HUES48 (cell line): ENCODE measurements around the gene CTDSP2.
"Not testable (repeated sequence)": the region's sequence is repeated elsewhere in the genome, so short reads cannot be mapped to it uniquely, and the experiment has no call there.

Experiments used
- H3K27ac ChIP-seq: one replicate; pipeline ENCODE4 v1.7.0; 2013; ENCODE audit warnings: low read depth, low read length, inconsistent platforms
- H3K27me3 ChIP-seq: 2 replicates; pipeline ENCODE4 v1.6.1; 2013; ENCODE audit warnings: mild to moderate bottlenecking, low read length; ENCODE audit not compliant: control insufficient read depth, insufficient read depth
- H3K36me3 ChIP-seq: 2 replicates; pipeline ENCODE4 v1.6.1; 2013; ENCODE audit warnings: low read length; ENCODE audit not compliant: control insufficient read depth, insufficient read depth
- H3K4me1 ChIP-seq: 2 replicates; pipeline ENCODE4 v1.6.1; 2013; ENCODE audit warnings: mild to moderate bottlenecking, low read length; ENCODE audit not compliant: control insufficient read depth, insufficient read depth
- H3K4me3 ChIP-seq: 2 replicates; pipeline ENCODE4 v1.5.1; 2013; ENCODE audit warnings: mild to moderate bottlenecking, low read depth, low read length
- H3K9ac ChIP-seq: 2 replicates; pipeline ENCODE4 v1.6.1; 2013; ENCODE audit warnings: mild to moderate bottlenecking, low read depth, low read length, moderate library complexity
- H3K9me3 ChIP-seq: 2 replicates; pipeline ENCODE4 v1.6.1; 2013; ENCODE audit warnings: low read length; ENCODE audit not compliant: control insufficient read depth, insufficient read depth

CTDSP2 gene

DNA sequence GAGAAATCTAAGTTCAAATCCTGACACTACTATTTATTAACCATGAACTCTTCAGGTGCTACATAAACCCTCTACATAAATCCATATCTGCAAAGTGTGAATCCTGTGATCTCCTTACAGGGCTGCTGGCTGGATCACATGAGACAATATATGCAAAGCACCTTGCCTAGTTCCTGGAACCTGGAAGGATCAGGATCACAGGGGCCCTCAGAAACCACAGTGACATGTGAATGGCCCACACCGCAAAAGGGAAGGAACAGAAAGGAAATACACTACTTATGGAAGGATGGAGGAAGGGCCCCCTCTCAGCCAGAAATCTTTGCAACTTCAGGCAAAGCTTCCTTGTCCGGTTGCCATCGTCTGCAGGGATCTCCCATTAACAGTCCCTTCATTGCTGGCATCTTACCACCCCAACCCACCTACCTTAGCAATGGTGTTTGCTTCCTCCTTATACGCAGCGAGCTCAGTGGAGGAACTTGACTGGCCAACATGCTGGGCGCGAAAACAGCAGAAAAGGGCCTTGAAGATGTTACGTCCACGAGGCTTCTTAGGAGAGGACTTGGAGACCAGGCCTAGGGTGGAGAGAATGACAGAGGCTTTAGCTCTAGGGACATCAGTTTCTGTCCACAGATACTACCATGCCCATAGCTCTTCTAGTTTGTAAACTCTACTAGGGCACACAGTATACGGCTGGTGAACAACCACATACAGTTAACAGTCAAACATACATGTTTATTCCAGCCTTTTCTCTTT is 17.3 kb downstream of the CTDSP2 start:
- Histone ChIP-seq H3K9me3 (no peaks in the 10 kb centered on the region), H3K9ac (no peak overlapping the region), H3K36me3 (peaks cover 57% of the 10 kb centered on the region), H3K27me3 (no peaks in the 10 kb centered on the region), H3K4me1 (peaks cover 13% of the 10 kb centered on the region), H3K4me3 (no peak overlapping the region), H3K27ac (no peak overlapping the region)

DNA sequence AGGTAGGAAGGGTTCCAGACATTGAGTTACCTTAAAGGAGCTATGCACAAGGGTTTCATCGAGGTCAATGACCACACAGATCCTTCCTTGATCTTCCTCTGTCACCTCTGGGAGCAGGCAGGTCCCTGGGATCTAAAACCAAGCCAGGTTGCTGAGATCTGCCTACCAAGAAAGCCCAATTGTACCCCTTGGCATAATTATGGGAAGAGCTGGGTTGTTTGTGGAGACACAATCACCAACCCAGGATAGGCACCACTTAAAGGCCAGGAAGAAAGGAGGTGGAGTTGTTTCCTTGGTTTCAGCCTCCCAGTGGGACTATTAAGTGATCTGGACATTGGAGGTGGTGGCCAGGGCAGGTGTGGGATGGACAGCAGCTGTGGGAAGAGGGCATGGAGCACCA is 19.6 kb downstream of the CTDSP2 start:
- Histone ChIP-seq H3K36me3 (peaks cover 79% of the 10 kb centered on the region), H3K4me3 (no peak overlapping the region)

DNA sequence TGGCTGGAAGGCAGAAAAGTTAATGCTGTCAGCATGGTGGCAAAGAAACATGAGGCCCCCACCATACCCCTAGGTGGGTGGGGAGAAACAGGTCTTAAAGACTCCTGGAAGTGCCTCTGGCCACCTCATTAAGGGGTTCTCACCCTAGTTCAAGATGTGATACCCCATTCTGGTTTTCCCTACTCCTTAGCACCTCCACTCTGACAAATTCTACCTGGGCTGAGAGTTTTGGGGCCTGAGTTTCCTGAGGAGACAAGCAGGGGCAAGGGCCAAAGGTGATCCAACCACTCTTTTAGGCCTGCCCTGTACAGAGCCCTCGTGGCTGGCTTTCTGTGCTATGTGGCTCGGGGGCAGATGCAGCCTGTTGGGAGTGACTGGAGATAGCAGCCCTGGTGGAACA is 20.1 kb downstream of the CTDSP2 start:
- Histone ChIP-seq H3K27ac (no peak overlapping the region), H3K4me3 (no peak overlapping the region), H3K9ac (no peak overlapping the region), H3K9me3 (no peaks in the 10 kb centered on the region), H3K27me3 (no peaks in the 10 kb centered on the region), H3K4me1 (no peaks in the 10 kb centered on the region), H3K36me3 (peaks cover 84% of the 10 kb centered on the region)

More for the DNA sequence above, 19.6 kb downstream of the CTDSP2 start:
- Histone ChIP-seq H3K27ac (no peak overlapping the region), H3K9me3 (no peaks in the 10 kb centered on the region), H3K27me3 (no peaks in the 10 kb centered on the region), H3K9ac (no peak overlapping the region), H3K4me1 (peaks cover 2% of the 10 kb centered on the region; the same call in 1 of the 2 replicates)

DNA sequence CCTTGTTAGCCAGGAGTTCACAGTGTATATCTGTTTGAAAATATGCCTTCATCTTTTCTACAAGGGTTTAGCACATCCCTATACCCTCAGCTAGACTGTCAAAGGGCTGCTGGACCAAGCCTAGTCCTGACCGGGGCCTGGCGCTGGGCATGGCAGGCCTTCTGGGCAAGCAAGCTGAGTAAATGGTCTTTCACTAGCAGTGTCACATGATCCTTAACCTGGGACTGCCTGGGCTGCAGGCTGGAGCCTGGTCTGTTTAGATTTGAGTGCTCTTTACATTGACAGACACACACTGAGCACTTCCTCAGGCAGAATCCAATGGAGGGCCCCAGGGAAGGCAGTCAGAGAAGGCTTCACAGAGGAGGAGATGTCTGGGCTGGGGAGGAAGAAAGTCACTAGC is 21.1 kb downstream of the CTDSP2 start:
- peaks cover 90% of the 10 kb centered on the region for H3K36me3 ChIP-seq
- no peaks in the 10 kb centered on the region for H3K27me3 ChIP-seq
- no peak overlapping the region for H3K9ac ChIP-seq
- no peaks in the 10 kb centered on the region for H3K4me1 ChIP-seq
- H3K4me3 ChIP-seq: no peak overlapping the region
- no peaks in the 10 kb centered on the region for H3K9me3 ChIP-seq
- H3K27ac ChIP-seq: no peak overlapping the region

DNA sequence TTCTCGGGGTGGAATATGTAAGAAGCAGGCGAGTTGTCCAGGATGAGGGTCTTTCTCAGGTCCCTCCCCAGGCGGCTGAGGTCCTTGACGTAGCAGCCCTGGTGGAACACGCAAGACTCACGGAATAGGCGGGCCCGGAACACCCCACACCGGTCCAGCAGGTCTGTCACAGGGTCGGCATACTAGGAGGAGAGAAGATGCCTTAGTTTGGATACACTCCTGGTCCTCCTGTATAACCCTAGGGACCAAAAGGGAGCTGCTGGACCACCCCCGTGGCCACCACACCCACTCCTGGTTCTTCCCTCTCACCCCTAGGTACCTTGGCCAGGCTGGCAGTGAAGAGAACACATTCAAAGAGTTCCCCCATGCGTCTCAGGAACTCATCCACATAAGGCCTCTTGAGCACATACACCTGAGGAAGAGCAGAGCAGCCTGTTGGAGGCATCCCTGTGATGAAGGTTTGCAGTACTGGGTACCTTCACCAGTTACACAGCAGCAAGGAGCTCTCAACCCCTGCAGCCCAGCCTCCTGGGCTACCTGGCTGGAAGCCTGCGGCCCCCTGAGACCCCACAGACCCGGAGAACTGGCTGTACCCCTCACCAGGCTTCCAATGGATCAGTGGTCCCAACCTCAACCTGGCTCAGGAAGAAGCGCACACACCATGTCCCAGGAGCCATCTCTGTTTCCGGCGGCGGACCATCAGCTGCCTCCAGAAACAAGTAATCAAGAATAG is 22.5 kb downstream of the CTDSP2 start:
- Histone ChIP-seq H3K27ac (no peak overlapping the region), H3K4me1 (no peaks in the 10 kb centered on the region), H3K27me3 (no peaks in the 10 kb centered on the region), H3K9me3 (no peaks in the 10 kb centered on the region), H3K4me3 (no peak overlapping the region), H3K9ac (no peak overlapping the region), H3K36me3 (peaks cover 87% of the 10 kb centered on the region)

DNA sequence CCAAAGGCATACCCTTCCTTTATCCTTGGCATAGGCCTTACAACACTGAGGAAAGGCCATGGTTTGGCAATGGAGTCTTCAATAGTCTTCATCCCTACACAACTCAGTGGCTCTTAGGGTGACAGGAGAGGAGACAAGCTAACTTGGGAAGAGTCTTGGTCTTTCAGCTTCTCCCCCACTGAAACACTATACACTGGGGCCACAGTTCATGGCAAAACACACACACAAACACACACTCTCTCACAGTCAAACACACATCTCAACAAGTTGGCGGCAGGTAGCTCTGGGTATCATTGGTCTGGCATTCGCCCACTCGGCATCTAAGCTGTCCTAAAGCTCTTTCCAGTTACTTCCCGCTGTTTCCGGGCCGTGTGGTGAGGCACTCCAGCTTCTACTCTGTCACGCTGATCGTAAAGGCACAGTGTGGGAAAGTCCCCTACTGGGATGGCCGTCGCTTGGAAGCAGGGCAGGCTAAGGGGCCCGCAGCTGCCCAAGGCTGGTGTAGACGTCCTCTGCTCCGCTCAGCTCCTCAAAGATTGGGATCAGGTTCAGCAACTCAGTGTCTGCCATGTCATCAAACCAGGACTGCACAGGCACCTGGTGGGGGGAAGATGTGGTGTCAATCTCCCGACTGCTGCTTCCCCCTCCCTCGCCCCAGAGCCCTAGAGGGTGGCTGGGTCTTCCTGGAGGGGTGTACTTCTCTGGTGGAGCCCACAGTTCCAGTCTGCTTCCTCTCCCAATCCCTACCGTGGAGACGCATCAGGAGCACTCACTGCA is 23.2 kb downstream of the CTDSP2 start:
- Histone ChIP-seq H3K27ac (no peak overlapping the region), H3K9me3 (no peaks in the 10 kb centered on the region), H3K27me3 (no peaks in the 10 kb centered on the region), H3K9ac (no peak overlapping the region), H3K36me3 (peaks cover 79% of the 10 kb centered on the region), H3K4me1 (no peaks in the 10 kb centered on the region), H3K4me3 (no peak overlapping the region)

DNA sequence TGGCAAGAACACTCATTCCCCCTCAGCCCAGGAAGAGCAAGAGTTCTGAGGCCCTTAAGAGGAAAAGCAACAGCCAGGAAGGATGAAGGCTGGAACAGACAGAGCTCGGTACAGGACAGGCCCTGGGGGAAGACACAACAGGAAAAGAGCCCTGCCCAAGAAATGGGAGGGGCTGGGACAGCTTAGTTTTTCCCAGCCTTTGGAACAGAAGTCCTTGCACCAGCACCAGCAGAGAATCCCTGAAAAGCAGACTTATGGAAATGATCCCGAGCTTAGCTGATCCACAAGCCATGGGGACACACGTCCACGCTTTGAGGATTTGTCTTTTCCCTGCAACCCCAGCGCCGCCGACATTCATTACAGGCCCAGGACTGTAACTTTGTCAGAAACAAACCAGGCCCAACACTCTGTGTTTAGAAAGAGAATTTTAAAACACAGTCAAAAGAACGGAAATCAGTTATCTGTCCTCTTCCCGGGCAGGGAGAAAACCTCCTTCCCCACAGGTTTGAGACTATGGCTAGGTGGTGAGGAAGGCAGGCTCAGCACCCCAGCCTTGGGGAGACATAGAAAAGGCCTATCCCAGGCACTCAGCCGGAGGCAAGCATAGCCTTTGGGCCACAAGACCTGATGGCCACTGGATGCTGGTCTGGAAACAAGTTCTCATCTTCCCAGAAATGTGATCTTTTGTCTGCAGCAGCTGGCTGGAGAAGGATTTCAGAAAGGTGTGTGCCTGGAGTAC is 24.0 kb downstream of the CTDSP2 start:
- Histone ChIP-seq H3K4me3 (no peak overlapping the region), H3K36me3 (peaks cover 72% of the 10 kb centered on the region), H3K9me3 (no peaks in the 10 kb centered on the region), H3K27me3 (no peaks in the 10 kb centered on the region), H3K27ac (no peak overlapping the region), H3K4me1 (no peaks in the 10 kb centered on the region), H3K9ac (no peak overlapping the region)

DNA sequence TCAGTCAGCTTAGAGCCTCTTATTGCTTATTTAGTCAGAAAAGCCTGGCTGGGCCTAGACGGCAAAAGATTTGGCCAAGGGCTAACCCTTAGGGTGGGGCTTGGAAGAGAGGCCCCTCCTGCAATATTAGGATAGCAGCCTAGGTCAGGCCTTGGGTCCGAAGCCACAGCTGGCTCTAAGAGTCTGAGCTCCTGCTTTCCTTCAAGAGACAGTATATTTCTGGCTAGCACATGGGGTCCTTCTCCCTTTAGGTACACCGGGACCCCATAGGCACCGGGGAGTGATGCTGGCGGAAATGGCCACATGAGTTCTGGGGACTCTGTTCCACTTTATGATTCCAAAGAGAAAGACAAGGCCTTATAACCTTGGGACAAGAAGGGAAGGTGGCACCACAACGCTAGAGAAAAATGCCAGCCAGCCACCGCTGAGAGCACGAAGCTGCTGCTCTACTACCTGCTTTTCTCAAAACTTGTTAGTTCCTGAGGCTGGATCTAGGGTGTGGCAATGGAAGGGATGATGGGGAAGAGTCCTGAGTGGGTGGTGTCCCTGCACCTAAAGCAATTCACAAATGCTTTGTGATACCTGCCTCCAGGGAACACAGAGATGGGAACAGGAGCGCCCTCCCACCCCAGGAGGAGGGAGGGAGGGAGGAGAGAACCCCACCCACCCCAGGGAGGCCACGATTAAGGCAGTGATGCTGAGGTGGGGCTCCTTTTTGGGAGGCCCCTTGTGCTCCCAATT is 24.9 kb downstream of the CTDSP2 start:
- Histone ChIP-seq H3K9ac (no peak overlapping the region), H3K36me3 (peaks cover 63% of the 10 kb centered on the region), H3K9me3 (no peaks in the 10 kb centered on the region), H3K27me3 (no peaks in the 10 kb centered on the region), H3K4me1 (no peaks in the 10 kb centered on the region), H3K4me3 (no peak overlapping the region), H3K27ac (no peak overlapping the region)

DNA sequence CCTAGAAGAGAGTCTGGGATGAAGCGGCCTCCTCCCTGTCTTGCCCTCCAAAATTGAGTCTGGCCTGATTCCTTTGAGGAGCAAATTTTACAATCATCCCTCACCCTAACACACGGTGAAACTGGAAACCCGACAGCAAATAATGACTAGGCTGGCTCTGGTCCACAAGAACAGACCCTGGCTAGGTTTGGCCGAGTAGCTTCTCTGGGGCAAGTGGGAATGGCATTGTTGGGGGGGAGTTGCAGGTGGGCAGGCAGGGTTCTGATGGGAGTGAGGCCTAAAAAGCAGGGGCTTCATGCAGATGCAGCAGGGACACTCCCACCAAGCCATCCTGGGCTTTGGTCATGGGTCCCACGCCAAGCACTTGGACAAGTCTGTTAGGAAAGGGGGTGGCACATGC is 25.5 kb downstream of the CTDSP2 start:
- not testable (repeated sequence) for H3K27ac ChIP-seq, H3K4me3 ChIP-seq, H3K9me3 ChIP-seq, H3K4me1 ChIP-seq, H3K9ac ChIP-seq, H3K27me3 ChIP-seq
- peaks cover 57% of the 10 kb centered on the region for H3K36me3 ChIP-seq

DNA sequence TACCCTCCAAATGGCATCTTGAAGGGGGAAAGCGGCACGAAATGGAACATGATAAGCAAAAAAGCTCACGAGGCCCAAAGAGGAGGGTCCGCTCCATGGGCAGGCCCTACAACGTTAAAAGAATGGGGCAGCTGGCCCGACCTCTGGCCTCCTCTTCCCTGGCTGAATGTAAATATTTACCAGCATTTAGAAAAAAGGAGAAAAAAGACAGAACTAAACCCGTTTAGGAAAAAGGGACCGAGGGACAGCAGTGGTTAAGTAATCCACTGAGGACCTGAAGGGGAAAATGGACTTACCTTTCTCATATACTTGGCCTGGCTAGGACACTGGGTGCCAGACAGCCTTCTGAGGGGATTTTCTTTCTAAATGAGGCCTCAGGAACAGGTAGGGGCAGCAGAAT is 26.4 kb downstream of the CTDSP2 start:
- H3K4me3 ChIP-seq, H3K9ac ChIP-seq, H3K9me3 ChIP-seq, H3K4me1 ChIP-seq, H3K27me3 ChIP-seq, H3K27ac ChIP-seq: not testable (repeated sequence)
- peaks cover 48% of the 10 kb centered on the region for H3K36me3 ChIP-seq
